ENCODE measurements around the gene DYSF. TPM values are rescaled to one million over a fixed set of nuclear protein-coding genes. Genes with fewer than 3 reads are reported as not detected.

Gene DYSF
- total RNA-seq, 2 experiments from 2014 or later, result not detected

- H4K20me1 ChIP-seq (ENCODE audit: insufficient read depth, low read length), result no peaks in the 10 kb centered on the region
- no peaks in the 10 kb centered on the region for H3K9me3 ChIP-seq (ENCODE audit: low read length)
- DNase-seq (ENCODE audit: low spot score), result no peak
- H3K4me1 ChIP-seq (ENCODE audit: insufficient read depth, low read length, poor library complexity, severe bottlenecking), result peaks cover 4% of the 10 kb centered on the region
- CTCF ChIA-PET (ENCODE audit: unreplicated experiment), result no interaction called here
- H3K27ac ChIP-seq (ENCODE audit: low read depth, low read length, poor library complexity, severe bottlenecking), result no peak overlapping the region
- H3K9me2 ChIP-seq (ENCODE audit: insufficient read depth, low read length), result no peaks in the 10 kb centered on the region
- intact Hi-C loops (cut with micrococcal nuclease; ENCODE audit: unreplicated experiment), result loop anchor here (5.0 kb wide), 2 partner anchors 591 to 1031 kb away; no protein-coding TSS in a partner anchor
- H3K4me3 ChIP-seq (ENCODE audit: low read depth, low read length, poor library complexity, severe bottlenecking), result no peak overlapping the region
- no peak for TF ChIP-seq CTCF (conservative IDR thresholded peaks at IDR 0.05; ENCODE audit: low read length)
- no peak for TF ChIP-seq EZH2phosphoT487 (IDR thresholded peaks at IDR 0.05; ENCODE audit: borderline replicate concordance, low read depth, low read length)
- POLR2A ChIA-PET, result no interaction called here
- H3K79me2 ChIP-seq (ENCODE audit: insufficient read depth, low read depth, low read length), result no peaks in the 10 kb centered on the region
- no TSS peak for BruUV-seq (replicated peaks)
- H2AFZ ChIP-seq (ENCODE audit: low read length), result no peak overlapping the region
- H3K4me2 ChIP-seq (ENCODE audit: low read length), result no peak overlapping the region
- no peaks in the 10 kb centered on the region for H3K36me3 ChIP-seq (ENCODE audit: insufficient read depth, low read length)
These were observed 92.9 kb downstream of the DYSF start for GRCh38 chr2:71546275-71546638.

- no peaks in the 10 kb centered on the region for H4K20me1 ChIP-seq (ENCODE audit: insufficient read depth, low read length)
- H2AFZ ChIP-seq (ENCODE audit: low read length), result no peak overlapping the region
- ChIA-PET CTCF (ENCODE audit: unreplicated experiment) (no interaction called here), POLR2A (no interaction called here)
- TF ChIP-seq EZH2phosphoT487 (IDR thresholded peaks at IDR 0.05; ENCODE audit: borderline replicate concordance, low read depth, low read length) (no peak), CTCF (conservative IDR thresholded peaks at IDR 0.05; ENCODE audit: low read length) (no peak)
- H3K79me2 ChIP-seq (ENCODE audit: insufficient read depth, low read depth, low read length), result no peaks in the 10 kb centered on the region
- H3K27ac ChIP-seq (ENCODE audit: low read depth, low read length, poor library complexity, severe bottlenecking), result no peak overlapping the region
- no peaks in the 10 kb centered on the region for H3K36me3 ChIP-seq (ENCODE audit: insufficient read depth, low read length)
- BruUV-seq (replicated peaks), result no TSS peak
- no peaks in the 10 kb centered on the region for H3K9me2 ChIP-seq (ENCODE audit: insufficient read depth, low read length)
- H3K9me3 ChIP-seq (ENCODE audit: low read length), result no peaks in the 10 kb centered on the region
- DNase-seq (ENCODE audit: low spot score), result no peak
- H3K4me2 ChIP-seq (ENCODE audit: low read length), result no peak overlapping the region
- intact Hi-C loops (cut with micrococcal nuclease; ENCODE audit: unreplicated experiment), result loop anchor here (5.0 kb wide), 2 partner anchors 590 to 1030 kb away; no protein-coding TSS in a partner anchor
- H3K4me3 ChIP-seq (ENCODE audit: low read depth, low read length, poor library complexity, severe bottlenecking), result no peak overlapping the region
- H3K4me1 ChIP-seq (ENCODE audit: insufficient read depth, low read length, poor library complexity, severe bottlenecking), result peaks cover 4% of the 10 kb centered on the region
These were observed 93.5 kb downstream of the DYSF start for GRCh38 chr2:71546777-71547281.

- DNase-seq (ENCODE audit: low spot score), result no peak
- Histone ChIP-seq H3K9me2 (ENCODE audit: insufficient read depth, low read length) (no peaks in the 10 kb centered on the region), H3K36me3 (ENCODE audit: insufficient read depth, low read length) (no peaks in the 10 kb centered on the region), H3K79me2 (ENCODE audit: insufficient read depth, low read depth, low read length) (no peaks in the 10 kb centered on the region), H3K27ac (ENCODE audit: low read depth, low read length, poor library complexity, severe bottlenecking) (no peak overlapping the region), H3K4me2 (ENCODE audit: low read length) (no peak overlapping the region), H3K9me3 (ENCODE audit: low read length) (no peaks in the 10 kb centered on the region), H4K20me1 (ENCODE audit: insufficient read depth, low read length) (no peaks in the 10 kb centered on the region), H3K4me3 (ENCODE audit: low read depth, low read length, poor library complexity, severe bottlenecking) (no peak overlapping the region), H2AFZ (ENCODE audit: low read length) (no peak overlapping the region), H3K4me1 (ENCODE audit: insufficient read depth, low read length, poor library complexity, severe bottlenecking) (peaks cover 4% of the 10 kb centered on the region)
- POLR2A ChIA-PET, result no interaction called here
- CTCF ChIA-PET (ENCODE audit: unreplicated experiment), result no interaction called here
- TF ChIP-seq CTCF (conservative IDR thresholded peaks at IDR 0.05; ENCODE audit: low read length), result no peak
- intact Hi-C loops (cut with micrococcal nuclease; ENCODE audit: unreplicated experiment), result loop anchor here (5.0 kb wide), 2 partner anchors 590 to 1030 kb away; no protein-coding TSS in a partner anchor
- BruUV-seq (replicated peaks), result no TSS peak
These were observed 94.4 kb downstream of the DYSF start for GRCh38 chr2:71547616-71548285.
